Endothelial cell of umbilical vein (primary cell): Measurements from ENCODE around the gene TXNL4A.

Experiments used
- CTCF ChIP-seq, 2 donors: IDR thresholded peaks; 1 replicate in 1 of 2; 2 replicates in 1 of 2; pipeline ENCODE4 v1.5.1; 2011; ENCODE audit warnings: low read length in 2 of 2, mild to moderate bottlenecking in 2 of 2, moderate library complexity in 2 of 2, control low read depth in 1 of 2, inconsistent platforms in 1 of 2, low read depth in 1 of 2; ENCODE audit not compliant: insufficient read depth in 1 of 2; ENCODE audit errors: extremely low read depth in 1 of 2
- EZH2 ChIP-seq: IDR thresholded peaks from 2 replicates; pipeline ENCODE4 v1.6.1; 2012; ENCODE audit warnings: borderline replicate concordance, low read depth, mild to moderate bottlenecking, moderate library complexity, low read length, inconsistent platforms; ENCODE audit not compliant: severe bottlenecking
- FOS ChIP-seq: IDR thresholded peaks from 2 replicates; pipeline ENCODE4 v1.6.1; 2011; ENCODE audit warnings: mild to moderate bottlenecking, low read length, moderate library complexity, borderline replicate concordance; ENCODE audit not compliant: insufficient read depth
- JUN ChIP-seq: IDR thresholded peaks from 2 replicates; pipeline ENCODE4 v1.6.1; 2011; ENCODE audit warnings: borderline replicate concordance, low read depth; ENCODE audit not compliant: insufficient read length, insufficient read depth
- MAX ChIP-seq: IDR thresholded peaks from 2 replicates; pipeline ENCODE4 v1.6.1; 2011; ENCODE audit not compliant: insufficient read depth, insufficient read length
- POLR2A ChIP-seq: IDR thresholded peaks from 2 replicates; pipeline ENCODE4 v1.6.1; 2012; ENCODE audit warnings: low read depth, mild to moderate bottlenecking, control low read depth, low read length
- POLR2AphosphoS5 ChIP-seq: IDR thresholded peaks from 2 replicates; pipeline ENCODE4 v1.6.1; 2012; ENCODE audit warnings: low read depth, mild to moderate bottlenecking, control low read depth, low read length, moderate library complexity; ENCODE audit not compliant: insufficient read depth

DNA sequence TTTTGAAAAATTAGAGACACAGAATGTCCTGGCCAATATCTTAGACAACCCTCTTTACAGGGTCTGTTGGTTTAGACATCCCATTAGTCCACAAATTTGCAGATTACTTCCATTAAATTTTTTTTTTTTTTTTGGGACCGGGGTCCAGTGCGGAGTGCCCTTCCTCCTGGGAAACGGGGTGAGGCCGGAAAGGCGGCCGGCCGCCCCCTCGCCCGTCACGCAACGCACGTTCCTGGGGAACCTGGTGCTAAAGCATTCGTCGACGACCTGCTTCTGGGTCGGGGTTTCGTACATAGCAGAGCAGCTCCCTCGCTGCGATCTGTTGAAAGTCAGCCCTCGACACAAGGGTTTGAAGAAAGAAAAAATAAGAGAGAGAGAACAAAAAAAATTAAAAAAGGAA is 24.4 kb upstream of the TXNL4A start:
- TF ChIP-seq JUN (no peak), POLR2AphosphoS5 (no peak), EZH2 (no peak), POLR2A (no peak), CTCF (IDR thresholded peaks at IDR 0.05; ENCODE audit: extremely low read depth in 1 of 2, insufficient read depth in 1 of 2, low read depth in 1 of 2, low read length in 2 of 2) (no peak), MAX (no peak), FOS (no peak)
